NOMO-1 treated with dmso at 0.1 percent for 144 hours (cell line): ENCODE data around the gene LTA.

Experiments used
- DNase-seq: peaks from one replicate; lab custom pipeline; 2025; ENCODE audit not compliant: unreplicated experiment; lab: John Stamatoyannopoulos, UW

Gene LTA

DNA sequence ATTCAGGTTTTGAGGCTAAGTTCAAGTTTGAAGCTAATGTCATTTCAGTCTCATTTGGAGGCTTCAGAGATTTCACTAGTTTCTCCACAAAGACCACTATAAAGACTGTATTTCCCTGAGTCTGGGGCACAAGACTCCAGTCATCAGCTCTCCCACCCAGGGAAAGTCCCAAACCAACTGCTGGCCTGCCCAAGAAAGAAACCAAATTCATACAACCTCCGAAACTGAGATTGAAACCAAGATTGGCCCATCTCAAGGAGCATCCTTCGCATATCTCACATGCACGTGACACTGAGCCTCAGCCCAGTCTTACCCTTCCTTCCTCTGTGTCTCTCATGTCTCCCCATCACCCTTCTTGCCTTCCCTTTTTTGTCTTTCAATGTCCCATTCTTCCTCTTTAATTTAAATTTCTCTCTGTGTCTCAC lies 3.5 kb upstream of the LTA start:
- peak; percentile 62 for DNase-seq

DNA sequence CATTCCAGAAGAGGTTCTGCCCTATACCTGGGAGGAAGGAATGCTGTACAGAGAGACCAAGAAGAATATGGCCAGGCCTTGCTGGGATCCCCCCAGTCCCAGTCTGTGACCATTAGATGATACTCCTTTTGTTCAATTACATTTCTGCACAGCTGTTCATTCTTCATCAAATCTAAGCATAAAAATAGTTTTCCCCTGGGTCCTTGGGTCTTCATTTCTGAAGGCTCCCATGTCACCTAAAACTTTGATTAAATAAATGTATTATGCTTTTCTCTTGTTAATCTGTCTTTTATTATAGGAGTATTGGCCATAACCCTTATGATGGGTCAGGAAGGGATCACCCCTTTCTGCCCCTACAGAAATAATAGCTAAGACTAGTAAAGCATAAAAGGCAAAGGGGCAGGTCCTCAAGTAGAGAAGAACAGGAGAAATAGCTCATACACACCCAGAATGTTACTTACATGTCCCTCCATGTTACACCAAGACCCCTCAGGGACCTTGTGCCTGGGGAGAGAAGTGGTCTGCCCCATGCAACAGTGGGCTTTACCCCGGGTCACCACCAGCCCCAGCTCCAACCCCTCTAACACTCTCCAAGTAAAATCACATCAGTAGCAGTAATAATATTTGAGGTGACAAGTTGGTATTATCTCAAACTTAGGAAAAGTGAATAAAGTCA lies 2.1 kb upstream of the LTA start:
- DNase-seq: no peak

DNA sequence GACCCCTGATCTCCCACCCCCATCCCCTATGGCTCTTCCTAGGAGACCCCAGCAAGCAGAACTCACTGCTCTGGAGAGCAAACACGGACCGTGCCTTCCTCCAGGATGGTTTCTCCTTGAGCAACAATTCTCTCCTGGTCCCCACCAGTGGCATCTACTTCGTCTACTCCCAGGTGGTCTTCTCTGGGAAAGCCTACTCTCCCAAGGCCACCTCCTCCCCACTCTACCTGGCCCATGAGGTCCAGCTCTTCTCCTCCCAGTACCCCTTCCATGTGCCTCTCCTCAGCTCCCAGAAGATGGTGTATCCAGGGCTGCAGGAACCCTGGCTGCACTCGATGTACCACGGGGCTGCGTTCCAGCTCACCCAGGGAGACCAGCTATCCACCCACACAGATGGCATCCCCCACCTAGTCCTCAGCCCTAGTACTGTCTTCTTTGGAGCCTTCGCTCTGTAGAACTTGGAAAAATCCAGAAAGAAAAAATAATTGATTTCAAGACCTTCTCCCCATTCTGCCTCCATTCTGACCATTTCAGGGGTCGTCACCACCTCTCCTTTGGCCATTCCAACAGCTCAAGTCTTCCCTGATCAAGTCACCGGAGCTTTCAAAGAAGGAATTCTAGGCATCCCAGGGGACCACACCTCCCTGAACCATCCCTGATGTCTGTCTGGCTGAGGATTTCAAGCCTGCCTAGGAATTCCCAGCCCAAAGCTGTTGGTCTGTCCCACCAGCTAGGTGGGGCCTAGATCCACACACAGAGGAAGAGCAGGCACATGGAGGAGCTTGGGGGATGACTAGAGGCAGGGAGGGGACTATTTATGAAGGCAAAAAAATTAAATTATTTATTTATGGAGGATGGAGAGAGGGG lies 1.4 kb downstream of the LTA start:
- no peak for DNase-seq

- no peak for DNase-seq
Measured at GRCh38 chr6:31574106-31575061, 2.3 kb downstream of the LTA start.

GRCh38 chr6:31575335-31575901 lies 3.3 kb downstream of the LTA start, which contains the start of gene TNF:
TNF (plus strand) TSS chr6:31575565; CDS start chr6:31575742, 177 bp downstream.
- DNase-seq: peak; percentile 56

- no peak for DNase-seq
Measured at GRCh38 chr6:31575952-31576685, 4.0 kb downstream of the LTA start.

DNA sequence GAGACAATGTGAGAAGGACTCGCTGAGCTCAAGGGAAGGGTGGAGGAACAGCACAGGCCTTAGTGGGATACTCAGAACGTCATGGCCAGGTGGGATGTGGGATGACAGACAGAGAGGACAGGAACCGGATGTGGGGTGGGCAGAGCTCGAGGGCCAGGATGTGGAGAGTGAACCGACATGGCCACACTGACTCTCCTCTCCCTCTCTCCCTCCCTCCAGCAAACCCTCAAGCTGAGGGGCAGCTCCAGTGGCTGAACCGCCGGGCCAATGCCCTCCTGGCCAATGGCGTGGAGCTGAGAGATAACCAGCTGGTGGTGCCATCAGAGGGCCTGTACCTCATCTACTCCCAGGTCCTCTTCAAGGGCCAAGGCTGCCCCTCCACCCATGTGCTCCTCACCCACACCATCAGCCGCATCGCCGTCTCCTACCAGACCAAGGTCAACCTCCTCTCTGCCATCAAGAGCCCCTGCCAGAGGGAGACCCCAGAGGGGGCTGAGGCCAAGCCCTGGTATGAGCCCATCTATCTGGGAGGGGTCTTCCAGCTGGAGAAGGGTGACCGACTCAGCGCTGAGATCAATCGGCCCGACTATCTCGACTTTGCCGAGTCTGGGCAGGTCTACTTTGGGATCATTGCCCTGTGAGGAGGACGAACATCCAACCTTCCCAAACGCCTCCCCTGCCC lies 4.9 kb downstream of the LTA start:
- no peak for DNase-seq

DNA sequence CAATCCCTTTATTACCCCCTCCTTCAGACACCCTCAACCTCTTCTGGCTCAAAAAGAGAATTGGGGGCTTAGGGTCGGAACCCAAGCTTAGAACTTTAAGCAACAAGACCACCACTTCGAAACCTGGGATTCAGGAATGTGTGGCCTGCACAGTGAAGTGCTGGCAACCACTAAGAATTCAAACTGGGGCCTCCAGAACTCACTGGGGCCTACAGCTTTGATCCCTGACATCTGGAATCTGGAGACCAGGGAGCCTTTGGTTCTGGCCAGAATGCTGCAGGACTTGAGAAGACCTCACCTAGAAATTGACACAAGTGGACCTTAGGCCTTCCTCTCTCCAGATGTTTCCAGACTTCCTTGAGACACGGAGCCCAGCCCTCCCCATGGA lies 5.5 kb downstream of the LTA start:
- no peak for DNase-seq

DNA sequence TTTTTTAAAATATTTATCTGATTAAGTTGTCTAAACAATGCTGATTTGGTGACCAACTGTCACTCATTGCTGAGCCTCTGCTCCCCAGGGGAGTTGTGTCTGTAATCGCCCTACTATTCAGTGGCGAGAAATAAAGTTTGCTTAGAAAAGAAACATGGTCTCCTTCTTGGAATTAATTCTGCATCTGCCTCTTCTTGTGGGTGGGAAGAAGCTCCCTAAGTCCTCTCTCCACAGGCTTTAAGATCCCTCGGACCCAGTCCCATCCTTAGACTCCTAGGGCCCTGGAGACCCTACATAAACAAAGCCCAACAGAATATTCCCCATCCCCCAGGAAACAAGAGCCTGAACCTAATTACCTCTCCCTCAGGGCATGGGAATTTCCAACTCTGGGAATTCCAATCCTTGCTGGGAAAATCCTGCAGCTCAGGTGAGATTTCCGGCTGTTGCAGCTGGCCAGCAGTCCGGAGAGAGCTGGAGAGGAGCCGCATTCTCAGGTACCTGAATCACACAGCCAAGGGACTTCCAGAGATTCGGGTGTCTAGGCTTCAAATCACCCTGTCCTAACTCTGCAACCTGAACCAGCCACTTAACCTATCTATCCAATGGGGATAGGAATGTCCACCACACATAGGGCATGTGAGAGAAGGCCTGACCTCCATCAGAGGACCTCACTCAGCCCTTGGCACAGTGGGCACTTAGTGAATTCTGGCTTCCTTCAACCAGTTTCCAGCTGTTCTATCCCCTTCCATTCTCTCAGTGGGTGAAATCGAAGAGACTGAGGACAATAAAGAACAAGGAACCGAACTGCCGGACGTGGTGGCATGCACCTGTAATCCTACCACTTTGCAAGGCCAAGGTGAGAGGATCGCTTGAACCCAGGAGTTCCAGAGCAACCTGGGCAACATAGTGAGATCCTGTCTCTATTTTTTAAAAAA lies 6.4 kb downstream of the LTA start:
- no peak for DNase-seq

- no peak for DNase-seq
Measured at GRCh38 chr6:31579119-31579505, 7.0 kb downstream of the LTA start.

GRCh38 chr6:31579546-31580437 lies 7.7 kb downstream of the LTA start:
- DNase-seq: no peak

- DNase-seq: no peak
Measured at GRCh38 chr6:31580438-31580740, 8.3 kb downstream of the LTA start.

DNA sequence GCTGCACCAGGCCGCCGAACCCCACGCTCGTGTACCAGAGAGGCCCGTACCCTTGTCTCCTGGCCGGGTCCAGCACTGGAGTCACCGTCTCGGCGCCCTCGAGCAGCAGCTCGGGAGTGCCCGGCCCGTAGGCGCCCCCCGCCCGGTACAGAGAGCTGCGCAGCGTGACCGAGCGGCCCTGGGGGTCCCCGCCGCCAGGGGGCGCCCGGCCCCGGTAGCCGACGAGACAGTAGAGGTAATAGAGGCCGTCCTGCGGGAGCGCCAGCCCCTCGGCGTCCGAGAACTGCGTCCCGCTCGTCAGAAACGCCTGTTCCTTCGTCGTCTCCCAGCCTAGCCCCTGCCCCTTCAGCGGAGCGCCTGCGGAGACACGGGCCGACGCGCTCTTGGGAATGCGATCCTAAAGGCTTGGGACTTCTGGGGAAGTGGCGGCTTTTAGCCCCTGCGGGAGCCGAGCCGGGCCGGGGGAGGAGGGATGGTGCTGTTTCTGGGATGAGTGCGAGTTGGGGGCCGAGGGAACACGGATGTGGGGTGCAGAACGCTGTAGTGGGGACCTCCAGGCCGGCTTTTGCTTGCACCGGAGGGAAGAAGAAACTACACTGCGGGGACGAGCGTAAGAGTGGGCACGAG lies 8.8 kb downstream of the LTA start:
- peak; percentile 74 for DNase-seq

DNA sequence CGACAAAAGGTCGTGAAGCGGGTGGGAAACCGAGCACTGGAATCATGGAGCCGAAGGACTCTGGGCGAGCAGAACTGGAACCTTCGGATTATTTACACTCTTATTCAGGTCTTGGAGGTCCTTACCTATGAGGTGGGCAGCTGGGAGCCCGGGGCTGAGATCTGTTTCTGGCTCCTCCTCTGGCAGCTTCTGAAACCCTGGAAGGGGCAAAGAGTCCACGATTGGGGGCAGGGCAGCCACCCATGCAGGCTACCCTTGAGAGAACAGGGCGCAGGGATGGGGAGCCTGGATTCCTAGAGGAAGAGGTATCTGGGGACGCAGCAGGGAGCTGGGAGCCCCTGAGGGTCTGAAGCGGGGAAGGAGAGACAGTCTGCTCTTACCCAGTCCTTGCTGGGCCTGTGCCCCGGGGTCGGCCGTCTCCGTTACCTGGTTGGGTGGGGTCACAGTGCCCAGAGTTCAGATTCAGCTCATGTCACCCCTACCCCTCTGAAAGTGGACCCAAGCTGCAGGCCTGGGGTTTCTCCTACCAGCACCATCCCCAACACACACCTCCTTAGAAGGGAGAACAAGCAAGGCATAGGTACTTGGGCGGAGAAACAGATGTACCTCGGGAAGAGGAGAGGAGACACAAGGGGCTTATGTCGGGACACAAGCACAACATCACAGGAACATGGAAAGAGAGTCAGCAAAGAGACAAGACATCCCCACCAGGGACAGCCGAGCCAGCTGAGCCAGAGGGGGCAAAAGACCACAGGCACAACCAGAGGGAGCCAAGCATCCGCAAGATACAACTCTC lies 9.5 kb downstream of the LTA start:
- no peak for DNase-seq

DNA sequence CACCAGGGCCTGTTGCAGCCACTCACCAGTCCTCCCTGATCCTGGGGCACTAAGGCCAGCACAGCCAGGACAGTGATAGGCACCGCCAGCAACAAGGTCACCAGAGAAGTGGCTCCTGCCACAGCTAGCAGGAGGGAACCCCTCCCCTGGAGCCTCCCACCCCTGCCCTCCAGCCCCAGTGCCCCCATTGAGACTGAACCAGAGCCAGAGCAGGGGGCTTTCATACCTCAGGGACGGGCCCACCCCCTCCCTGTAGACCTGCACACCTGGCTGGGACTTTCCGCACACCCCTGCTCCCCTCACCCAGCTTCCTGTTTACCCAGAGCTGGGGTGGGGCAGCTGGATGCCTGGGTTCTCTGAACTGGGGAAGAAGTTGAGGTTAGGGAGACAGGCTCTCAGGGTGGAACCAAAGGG lies 10.1 kb downstream of the LTA start, which contains the start of gene LTB:
Gene LTB, minus strand, starts transcription at position 195 of the 414 bp plus-strand sequence. Its CDS starts 7 bp downstream, at position 188.
- DNase-seq: no peak

DNA sequence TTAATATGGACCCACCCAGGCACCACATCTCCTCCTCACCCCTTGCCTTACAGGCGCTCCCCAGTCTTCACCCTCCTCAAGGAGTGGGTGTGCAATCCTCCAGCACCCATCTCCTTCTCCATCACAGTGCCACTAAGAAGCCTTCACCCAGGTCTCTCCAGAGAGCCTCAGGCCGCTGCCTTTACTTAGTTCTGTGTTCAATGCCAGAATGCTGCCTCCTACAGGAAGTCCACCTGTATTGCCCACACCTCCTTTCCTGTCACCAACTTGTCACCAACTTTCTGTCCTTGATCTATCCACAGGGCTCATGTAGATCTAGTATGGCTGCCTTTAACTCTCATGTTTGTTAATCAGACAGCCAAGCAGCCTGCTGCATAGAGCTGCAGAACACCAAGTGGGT lies 13.4 kb downstream of the LTA start:
- peak; percentile 59 for DNase-seq
